Posterior cingulate gyrus (tissue), 11 donors: Measurements from ENCODE around the gene ZC3HAV1L.
"Not testable (repeated sequence)": the region's sequence is repeated elsewhere in the genome, so short reads cannot be mapped to it uniquely, and the experiment has no call there.

Source experiments
- DNase-seq, 10 donors: peaks; one replicate each; pipeline versions ENCODE4 v3.0.0 to v3.0.0-alpha.2; 2020 to 2021; ENCODE audit warnings: mixed read lengths in 3 of 10
- intact Hi-C: fragments of 100-400 bp; cut with DNase I; formaldehyde crosslinking; loops from one replicate; pipeline ENCODE4 v1.15.1; 2023

The ZC3HAV1L gene

DNA sequence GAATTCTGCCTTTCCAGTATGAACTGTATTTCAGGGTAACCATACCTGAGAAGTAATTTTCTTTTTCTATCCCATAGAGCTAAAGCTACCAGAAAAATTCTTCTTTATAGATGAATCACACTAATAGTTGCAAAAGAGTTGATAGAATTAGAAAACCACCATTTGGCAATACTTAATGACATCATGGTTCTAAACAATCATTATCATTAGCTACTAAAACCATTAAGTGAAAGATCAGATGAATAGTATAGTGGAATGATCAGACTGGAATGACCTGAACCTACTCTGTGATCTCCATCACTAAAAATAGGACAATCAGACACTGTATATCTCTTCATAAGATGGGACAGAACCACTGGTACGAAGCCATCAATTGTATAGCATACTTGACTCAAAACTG lies 19.8 kb upstream of the ZC3HAV1L start:
- intact Hi-C loops = no loop called here
- no peak for DNase-seq

DNA sequence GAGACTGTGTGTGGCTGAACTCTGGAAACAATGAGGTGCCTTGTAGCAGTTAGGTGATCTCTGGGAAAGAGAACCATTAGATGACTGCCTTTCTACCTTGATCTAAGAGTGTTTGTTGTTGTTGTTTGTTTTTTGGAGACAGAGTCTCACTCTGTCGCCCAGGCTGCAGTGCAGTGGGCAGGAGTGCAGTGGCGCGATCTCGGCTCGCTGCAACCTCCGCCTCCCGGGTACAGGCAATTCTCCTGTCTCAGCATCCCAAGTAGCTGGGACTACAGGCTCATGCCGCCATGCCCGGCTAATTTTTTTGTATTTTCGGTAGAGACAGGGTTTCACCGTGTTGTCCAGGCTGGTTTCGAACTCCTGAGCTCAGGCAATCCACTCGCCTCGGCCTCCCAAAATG lies 18.8 kb upstream of the ZC3HAV1L start:
- intact Hi-C loops, DNase-seq: not testable (repeated sequence)

DNA sequence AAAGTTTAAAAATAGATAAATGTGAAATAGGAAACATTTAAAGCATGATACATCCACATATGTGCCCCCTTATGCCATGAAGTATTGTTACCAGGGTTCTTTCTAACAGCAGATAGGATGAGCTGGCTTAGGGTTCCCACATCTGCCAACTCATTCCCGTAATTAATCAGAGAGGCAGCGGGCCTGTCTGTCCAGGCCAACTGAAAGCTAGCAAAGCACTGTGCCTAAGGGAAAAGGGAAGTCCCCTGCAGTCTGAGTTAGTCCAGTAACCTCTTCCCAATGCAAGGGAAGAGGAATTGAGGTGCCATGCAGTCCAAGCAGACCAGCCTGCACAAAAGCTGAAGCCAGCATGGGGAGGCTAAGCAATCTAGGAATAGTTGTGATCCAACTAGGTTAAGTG lies 18.3 kb upstream of the ZC3HAV1L start:
- intact Hi-C loops = no loop called here
- no peak for DNase-seq

DNA sequence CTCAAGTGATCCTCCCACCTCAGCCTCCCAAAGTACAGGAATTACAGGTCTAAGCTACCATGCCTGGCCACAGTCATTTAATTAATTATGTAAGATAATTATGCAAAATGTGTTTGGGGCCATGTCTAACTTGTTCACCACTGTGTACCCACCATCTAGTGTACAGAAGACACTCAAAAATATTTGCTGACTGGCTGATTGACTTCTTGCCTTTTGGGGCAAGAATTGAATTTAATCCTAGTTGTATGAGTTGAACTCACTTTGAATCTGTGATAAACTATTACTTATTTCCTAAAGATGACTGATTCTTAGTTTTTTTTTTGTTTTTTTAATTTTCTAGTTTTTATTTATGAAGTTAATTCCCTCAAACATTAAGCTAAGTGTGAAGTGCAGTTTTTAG lies 15.8 kb upstream of the ZC3HAV1L start:
- DNase-seq = no peak

DNA sequence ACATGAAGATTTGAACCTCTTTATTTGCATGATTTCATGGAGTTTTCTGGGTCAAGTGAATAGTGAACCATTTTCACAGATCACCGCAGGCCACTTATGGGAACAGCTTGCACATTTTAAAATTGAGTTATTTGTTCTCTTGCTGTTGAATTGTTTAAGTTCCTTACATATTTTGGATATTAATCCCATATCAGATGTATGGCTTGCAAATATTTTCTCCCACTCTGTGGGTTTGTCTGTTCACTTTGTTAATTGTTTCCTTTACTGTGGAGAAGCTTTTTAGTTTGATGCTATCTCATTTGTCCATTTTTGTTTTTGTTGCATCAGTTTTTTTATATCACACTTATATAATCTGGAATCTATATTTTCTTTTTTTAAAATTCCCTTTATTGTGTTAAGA lies 14.1 kb upstream of the ZC3HAV1L start:
- no peak for DNase-seq
- intact Hi-C loops = no loop called here

More for the DNA sequence above, 15.8 kb upstream of the ZC3HAV1L start:
- intact Hi-C loops = no loop called here

DNA sequence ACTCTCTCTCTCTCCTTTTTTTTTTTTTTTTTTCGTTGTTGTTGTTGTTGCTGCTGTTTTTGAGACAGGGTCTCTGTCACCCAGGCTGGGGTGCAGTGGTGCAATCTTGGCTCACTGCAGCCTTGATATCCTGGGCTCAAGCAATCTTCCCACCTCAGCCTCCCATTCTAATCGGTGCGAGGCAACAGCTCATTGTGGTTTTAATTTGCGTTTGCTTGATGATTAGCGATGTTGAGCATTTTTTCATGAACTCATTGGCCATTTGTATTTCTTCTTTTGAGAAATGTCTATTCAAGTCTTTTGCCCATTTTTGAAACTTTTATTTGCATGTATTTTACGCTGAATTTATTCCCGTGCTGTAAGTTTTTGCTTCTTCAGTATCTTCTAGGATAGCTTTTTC lies 13.3 kb upstream of the ZC3HAV1L start:
- intact Hi-C loops = no loop called here
- no peak for DNase-seq

DNA sequence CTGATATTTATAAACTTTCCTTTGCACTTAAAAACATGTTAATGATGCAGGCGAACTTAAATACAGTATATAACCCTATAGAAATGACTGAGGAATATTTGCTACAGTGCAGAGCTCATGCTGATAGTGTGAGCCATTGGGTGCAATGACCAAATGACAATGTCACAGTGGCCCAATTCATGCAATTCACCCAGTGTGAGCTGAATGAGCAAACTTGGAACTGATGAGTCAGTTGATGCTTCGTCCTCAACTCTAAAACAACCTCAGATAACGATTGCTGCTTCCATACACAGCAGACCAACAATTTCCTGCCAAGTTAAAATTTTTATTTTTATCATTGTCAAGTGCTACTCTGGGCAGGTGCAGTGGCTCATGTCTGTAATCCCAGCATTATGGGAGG lies 12.1 kb upstream of the ZC3HAV1L start:
- intact Hi-C loops = no loop called here
- no peak for DNase-seq

DNA sequence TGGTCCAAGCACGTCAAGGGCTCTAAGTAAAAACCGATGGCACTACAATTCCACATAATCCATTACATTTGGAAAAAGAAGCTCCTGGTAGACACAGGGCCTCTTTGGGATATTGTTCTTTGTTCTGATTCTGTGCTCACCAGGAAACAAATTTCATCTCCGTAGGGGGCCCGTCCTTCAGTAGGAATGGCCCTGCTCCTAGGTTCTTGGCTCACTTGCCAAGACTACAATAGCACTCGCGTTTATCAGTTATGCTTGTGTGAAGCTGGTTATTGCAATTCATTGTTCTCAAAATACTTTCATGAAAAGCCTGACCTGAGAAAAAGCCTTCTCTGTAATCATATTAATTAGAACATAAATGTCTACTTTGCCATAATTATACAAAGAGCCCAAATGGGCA lies 10.3 kb upstream of the ZC3HAV1L start:
- DNase-seq = no peak
- intact Hi-C loops = no loop called here

DNA sequence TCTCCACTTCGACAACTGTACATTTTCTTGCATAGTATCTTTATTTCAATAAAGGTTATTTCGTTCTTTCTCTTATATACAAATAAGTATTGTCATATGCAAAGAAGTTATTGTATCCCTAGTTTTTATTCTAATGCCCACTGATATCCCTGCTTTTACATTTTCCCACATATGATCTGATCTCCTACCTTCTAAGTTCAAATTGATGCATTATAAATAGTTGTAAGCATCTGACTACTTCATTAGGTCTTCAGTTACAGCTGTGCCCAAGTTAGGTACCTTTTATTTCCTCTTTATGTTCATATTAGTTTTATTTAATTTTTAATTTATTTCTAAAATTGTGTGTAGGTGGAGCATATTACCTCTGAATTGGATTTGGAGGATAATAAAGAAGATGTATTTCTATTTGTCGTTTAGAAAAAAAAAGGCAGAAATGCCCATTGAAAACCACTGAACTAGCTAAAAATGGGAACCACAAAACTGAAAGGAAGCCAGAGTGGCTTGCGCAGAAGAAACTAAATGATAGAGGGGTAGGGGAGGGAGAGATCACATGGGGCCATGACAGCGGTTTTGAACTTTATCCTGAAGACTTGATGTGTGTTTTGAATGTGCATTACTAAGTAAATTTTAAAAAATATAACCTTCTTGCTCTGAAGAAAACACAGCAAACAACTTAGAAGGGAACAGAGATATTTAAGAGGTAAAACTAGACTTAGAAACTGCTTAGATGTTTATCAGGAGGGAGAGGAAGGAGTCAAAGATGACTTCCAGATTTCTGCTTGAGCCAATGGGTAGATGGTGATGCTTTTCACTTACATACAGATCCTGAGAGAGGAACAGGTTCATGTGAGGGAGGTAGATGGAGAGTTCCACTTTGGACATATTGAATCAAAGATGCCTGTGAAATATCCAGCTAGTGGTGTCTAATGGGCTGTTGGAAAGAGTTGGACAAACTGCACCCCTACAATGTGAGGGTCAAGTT lies 9.3 kb upstream of the ZC3HAV1L start:
- intact Hi-C loops = no loop called here
- DNase-seq = no peak

DNA sequence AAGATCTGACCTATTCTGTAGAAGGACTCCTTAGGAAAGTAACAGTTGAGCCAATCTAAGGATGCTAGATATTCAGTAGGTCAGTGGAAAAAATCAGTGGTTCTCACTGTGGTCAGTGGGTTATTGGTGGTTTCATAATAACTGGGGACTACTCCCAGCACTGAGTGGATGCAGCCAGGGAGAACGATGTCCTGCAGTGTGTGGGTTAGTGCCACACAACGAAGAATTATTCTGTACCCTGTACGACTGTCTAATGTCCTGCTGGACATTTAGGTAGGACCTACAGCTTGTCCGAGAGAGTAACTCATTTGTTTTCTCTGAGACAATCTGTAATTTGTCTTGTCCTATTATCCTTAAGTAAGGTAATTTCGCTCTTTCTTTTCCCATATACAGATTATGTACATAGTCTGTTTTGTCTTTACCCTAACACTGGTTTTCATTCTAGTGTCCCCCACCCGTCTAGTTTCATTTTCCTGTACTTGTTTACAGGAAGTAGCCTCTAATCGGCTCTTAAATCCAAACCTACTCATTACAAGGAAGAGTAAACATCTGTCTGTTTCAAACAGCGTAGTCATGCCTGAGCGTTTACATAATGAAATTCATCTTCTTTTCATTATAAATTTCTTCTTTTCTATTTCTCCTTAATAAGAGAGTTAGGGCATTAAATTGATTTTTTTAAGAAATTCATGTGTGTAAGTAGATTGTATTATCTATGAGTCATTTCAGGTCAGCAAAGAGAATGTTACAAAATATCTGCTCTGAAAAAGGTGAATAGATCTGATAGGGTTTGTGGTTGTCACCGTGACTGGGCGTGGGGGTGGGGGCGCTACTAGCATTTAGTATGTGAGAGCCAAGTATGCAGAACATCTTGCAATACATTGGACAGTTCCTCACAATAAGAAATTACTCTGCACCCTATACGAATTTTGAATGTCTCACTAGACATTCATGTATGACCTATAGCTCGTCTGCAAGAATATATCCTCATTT lies 8.3 kb upstream of the ZC3HAV1L start:
- intact Hi-C loops = no loop called here
- DNase-seq = no peak

DNA sequence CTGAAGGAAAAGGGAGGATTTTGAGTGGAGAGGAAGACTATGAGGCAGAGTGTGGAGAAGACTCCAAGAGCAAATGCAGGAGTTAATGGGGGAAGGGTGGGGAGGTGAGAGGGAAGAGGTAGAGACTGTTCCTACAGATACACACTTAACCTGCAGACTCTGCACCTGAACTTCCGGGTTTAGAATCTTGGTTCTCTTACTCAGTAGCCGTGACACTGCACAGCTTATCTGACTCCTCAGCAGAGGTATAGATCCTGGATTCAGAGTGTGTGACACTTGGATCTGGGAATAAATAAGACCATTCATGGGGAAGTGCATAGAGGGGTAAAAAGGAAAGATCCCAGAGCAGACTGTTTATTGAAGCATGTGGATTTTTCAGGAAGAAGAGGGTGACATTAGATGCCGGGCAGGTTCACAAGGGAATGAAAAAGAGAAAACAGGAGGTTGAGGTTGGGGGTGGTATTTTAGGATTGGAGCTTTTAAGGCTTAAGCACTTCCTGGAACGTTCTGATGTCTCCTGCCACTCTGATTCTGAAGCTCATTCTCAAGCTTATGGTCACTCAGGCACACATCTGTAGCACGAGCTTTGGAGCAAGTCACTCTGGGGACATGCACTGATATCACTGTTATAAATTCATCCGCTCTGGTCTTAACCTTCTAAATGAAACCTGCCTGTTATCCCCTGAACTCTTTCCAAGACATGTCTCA lies 5.7 kb upstream of the ZC3HAV1L start:
- intact Hi-C loops = no loop called here
- no peak for DNase-seq

DNA sequence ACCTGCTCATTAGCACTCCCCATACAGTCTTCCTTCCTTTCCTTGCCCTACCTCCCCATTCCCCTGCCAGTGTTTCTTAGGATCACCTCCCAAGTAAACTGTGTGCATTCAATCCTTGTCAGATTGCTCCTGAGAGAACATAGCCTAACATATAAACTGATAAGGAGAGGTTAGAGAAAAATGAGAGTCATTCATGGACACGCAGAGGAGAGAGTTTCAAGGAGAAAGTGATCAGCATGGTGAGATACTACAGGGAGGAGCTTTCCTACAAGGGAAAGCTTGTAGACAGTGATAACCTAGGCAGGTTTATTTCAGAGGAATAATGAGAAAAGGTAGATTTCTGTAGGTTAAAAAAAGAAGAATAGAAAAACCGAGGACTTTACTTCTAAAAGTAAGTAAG lies 2.8 kb upstream of the ZC3HAV1L start:
- intact Hi-C loops = no loop called here
- no peak for DNase-seq

DNA sequence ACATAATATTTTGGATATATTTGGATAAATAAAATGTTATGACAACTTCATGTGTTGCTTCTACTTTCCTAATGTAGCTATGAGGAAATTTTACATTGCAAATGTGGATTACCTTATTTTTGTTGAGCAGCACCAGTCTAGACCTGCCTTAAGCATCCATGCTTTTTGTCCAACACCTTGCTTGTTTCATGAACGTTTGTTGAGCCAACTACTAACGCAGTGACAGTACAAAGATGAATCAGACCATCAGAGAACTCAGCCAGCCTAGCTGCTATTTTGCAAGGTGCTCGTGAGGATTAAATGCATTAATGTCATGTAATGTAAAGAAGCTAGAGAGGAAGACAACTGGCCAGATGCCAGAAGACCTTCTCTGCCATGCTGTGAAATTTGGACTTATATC lies 1.1 kb upstream of the ZC3HAV1L start:
- intact Hi-C loops = no loop called here
- no peak for DNase-seq

DNA sequence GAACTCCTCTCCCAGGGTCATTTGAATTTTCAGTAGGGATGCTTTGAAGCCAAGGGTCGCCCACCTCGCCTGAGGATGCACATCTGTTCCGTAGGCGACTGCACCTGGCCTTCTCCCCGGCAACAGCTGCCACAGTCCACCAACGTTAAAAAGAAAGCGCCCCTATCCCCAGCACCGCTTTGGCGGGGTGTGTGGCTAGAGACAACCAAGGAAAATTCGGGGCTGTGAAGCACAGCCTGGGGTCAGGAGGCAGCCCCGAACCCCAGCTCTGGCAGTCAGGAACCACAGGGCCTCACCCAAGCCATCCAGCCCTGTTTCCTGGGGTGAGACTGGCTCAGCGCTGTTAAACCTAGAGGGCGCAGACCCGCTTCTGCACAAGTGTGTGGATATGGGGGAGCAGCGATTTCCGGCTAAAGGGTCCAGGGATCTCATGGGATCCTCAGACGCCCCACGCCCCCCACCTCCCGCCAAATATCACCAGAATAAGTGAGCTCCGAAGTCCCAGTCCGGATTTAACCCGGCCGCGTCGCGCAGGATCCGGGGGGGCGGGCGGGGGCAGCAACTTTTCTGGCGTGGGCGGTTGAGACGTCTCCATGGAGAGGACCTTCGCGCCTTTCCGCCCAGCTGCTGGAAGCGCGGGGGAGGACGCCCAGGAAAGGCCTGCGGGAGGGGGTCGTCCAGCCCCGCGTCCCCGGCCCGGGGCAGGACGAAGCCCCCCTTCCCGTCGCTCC lies 822 bp downstream of the ZC3HAV1L start:
- intact Hi-C loops = no loop called here
- peak in 2 of 10 donors; percentile 79 to 81 for DNase-seq

DNA sequence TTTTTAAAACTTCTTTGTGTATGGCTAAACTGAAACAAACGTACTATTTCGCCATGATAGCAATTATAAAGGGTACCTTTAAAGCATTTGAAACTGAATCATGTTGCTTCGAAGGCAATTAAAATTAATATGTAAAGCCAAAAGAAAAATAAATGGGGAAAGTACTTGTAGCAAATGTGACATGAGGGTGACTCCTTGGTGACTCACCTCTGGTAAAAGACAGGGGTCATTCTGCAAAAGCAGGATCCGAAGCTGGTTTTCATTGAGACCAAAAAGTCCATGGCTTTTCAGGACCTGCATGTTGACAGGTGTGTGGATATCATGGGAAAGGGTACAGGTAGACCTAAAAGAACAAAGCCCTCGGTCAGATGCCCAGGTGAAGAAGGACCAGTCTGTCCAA lies 1.5 kb downstream of the ZC3HAV1L start:
- no peak for DNase-seq
- intact Hi-C loops = no loop called here

DNA sequence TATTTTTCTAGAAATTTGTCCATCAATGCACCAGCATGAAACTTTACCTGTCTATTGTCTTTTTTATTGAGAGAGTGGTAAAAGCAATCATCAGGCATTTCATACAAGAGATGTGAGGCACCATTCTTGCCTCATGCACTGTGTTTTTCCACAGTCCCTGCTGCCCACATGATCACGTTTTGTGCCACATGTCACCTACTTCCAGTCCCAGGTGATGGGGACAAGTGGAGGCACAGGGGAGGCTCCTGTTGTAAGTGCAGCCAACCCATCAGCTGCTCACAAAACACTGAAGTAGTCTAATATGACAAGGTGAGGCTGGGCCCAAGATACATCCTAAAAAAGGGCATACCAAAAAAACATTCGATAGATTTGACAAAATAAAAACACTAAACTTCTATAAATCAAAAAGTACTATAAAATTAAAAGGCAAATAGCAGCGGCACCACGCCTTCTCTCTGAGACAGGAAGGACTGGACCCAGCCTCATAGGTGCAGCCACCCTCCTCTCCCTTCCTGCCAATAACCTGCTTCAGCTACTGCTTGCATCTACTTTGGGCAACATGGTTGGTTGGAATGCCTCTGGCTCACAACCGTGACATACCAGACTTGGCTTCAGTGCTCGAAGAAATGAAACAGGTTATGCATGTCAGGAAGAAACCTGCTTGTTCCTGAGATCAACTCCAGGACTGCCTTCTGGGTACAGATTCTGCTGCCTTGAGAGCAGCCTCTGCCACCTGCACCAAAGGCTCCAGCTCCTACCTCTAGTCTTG lies 2.3 kb downstream of the ZC3HAV1L start:
- no peak for DNase-seq
- intact Hi-C loops = no loop called here

DNA sequence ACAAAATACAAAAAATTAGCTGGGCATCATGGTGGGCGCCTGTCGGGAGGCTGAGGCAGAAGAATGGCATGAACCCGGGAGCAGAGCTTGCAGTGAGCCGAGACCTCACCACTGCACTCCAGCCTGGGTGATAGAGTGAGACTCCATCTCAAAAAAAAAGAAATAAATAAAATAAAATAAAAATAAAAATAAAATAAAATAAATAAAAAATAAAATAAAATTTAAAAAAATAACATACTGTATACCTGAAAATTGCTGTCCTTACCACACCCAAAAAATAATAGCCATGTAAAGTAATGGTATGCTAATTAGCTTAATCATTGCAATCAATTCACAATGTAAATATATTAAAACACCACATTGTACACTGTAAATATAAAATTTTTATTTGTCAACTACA lies 3.4 kb downstream of the ZC3HAV1L start:
- intact Hi-C loops = no loop called here
- no peak for DNase-seq

DNA sequence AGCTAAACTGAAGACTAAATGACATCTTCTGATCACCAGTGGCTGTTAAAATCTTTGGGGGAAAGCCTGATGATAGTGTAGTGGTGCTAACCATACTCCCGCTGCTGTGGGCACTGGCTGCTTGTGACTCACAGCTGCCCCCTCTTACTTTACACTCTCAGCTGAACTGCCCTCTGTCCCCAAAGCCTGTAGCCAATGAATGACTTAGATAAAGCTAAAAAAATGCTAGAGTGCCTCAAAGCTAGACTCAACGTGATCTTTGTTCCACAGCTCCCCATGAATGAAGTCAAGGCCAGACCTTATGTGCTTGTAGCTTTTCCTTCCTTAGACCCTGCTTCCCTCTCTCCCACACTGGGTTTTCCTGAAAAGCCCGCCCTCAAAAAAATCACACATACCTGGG lies 6.5 kb downstream of the ZC3HAV1L start:
- DNase-seq = no peak
- intact Hi-C loops = no loop called here

DNA sequence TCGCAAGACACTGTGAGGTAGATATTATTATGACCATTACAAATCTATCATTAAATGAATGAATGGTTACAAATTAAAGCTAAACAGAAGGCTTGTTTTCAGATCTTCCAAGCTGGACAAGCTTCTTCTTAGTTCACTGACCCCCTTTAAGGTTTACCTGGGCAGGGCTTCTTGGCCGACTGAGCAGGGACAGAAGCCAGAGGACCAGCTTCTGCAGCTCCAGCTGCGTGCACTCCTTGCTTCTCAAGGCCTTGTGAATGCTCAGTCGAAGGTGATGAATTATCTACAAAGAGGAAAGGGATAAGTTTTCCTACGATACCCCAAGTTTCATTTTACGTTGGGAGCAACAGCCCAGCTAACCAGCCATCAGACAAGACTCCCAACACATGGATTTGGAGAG lies 9.3 kb downstream of the ZC3HAV1L start:
- no peak for DNase-seq
- intact Hi-C loops = no loop called here
